ENCODE results near the gene CYB5R3.
"Not testable (repeated sequence)": the region's sequence is repeated elsewhere in the genome, so short reads cannot be mapped to it uniquely, and the experiment has no call there.

DNA sequence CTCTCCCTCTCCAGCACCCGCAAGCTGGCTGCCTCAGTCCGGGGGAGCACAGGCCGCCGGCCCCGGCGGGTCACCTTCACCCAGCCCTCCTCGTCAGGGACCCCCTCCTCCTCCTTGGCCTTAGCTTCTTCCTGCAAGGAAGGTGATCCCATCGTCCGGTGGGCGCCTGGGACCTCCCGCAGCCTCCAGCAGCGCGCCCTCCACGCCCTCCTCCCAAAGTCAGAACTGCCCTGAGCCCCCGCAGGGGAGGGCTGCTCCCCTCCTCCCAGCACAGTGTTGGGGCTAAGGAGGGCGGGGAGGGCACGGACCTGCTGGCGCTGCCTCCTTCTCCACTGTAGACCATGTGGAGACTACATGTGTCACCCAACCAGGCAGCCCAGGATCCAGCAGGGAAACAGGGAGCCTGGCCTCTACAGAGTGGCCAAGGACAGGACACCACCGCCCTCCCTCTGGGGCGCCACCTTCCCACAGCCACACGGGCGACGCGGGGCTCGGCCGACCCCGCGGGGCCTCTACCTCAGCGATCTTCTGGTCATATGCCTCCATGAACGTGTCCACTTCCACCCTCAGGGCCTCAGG lies 73.1 kb downstream of the CYB5R3 start:
- TF ChIP-seq, protein P1, sequence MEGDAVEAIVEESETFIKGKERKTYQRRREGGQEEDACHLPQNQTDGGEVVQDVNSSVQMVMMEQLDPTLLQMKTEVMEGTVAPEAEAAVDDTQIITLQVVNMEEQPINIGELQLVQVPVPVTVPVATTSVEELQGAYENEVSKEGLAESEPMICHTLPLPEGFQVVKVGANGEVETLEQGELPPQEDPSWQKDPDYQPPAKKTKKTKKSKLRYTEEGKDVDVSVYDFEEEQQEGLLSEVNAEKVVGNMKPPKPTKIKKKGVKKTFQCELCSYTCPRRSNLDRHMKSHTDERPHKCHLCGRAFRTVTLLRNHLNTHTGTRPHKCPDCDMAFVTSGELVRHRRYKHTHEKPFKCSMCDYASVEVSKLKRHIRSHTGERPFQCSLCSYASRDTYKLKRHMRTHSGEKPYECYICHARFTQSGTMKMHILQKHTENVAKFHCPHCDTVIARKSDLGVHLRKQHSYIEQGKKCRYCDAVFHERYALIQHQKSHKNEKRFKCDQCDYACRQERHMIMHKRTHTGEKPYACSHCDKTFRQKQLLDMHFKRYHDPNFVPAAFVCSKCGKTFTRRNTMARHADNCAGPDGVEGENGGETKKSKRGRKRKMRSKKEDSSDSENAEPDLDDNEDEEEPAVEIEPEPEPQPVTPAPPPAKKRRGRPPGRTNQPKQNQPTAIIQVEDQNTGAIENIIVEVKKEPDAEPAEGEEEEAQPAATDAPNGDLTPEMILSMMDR (IDR thresholded peaks at IDR 0.05) = not testable (repeated sequence)
- TF ChIP-seq EP300 (IDR thresholded peaks at IDR 0.05; ENCODE audit: low read depth); POLR2A (IDR thresholded peaks at IDR 0.05); POLR2AphosphoS5 (IDR thresholded peaks at IDR 0.05): not testable (repeated sequence)
